Astrocyte of the cerebellum (primary cell): ENCODE measurements around the gene RPSA.
A peak's percentile ranks its signal among the peaks of the same experiment; 100 is the strongest.

Experiments
- DNase-seq: peaks from one replicate; pipeline ENCODE4 v3.0.0-alpha.2; 2011; ENCODE audit warnings: low read depth
- H3K4me3 ChIP-seq: 2 replicates; pipeline ENCODE4 v1.5.1; 2011; ENCODE audit warnings: mild to moderate bottlenecking, low read depth, low read length, moderate library complexity
- in situ Hi-C: cut with HindIII; loops from 2 replicates; pipeline ENCODE4 v1.10.0; 2017; ENCODE audit warnings: low sequenced_read_pairs
- TF ChIP-seq, protein P1 (sequence below): IDR thresholded peaks from 2 replicates; pipeline ENCODE4 v1.5.1; 2012; ENCODE audit warnings: low read length, low read depth, moderate library complexity, mild to moderate bottlenecking; ENCODE audit errors: missing control alignments

RPSA gene

DNA sequence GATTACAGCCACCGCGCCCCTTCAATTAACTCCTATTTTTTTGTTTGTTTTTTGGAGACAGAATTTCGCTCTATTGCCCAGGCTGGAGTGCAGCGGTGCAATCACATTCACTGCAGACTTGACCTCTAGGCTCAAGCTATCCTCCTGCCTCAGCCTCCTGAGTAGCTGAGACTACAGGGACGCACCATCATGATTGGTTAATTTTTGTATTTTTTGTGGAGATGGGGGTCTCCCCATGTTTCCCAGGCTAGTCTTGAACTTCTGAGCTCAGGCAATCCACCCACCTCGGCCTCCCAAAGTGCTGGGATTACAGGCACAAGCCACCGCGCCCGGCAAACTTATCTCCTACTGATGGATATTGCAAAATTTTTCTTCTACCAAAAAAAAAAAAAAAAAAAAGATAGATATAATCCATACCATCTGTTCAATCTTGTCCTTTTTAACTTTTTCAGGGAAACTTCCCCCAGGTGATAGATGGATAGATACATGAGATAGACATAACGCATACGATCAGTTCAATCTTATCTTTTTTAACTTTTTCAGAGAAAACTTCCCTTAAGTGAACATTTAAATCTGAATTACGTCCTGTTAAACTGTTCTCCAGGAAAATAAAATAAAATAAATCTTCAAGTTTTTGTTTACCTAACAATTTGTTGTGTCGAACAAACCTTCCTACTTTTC lies 693 bp upstream of the RPSA start:
- TF ChIP-seq, protein P1, sequence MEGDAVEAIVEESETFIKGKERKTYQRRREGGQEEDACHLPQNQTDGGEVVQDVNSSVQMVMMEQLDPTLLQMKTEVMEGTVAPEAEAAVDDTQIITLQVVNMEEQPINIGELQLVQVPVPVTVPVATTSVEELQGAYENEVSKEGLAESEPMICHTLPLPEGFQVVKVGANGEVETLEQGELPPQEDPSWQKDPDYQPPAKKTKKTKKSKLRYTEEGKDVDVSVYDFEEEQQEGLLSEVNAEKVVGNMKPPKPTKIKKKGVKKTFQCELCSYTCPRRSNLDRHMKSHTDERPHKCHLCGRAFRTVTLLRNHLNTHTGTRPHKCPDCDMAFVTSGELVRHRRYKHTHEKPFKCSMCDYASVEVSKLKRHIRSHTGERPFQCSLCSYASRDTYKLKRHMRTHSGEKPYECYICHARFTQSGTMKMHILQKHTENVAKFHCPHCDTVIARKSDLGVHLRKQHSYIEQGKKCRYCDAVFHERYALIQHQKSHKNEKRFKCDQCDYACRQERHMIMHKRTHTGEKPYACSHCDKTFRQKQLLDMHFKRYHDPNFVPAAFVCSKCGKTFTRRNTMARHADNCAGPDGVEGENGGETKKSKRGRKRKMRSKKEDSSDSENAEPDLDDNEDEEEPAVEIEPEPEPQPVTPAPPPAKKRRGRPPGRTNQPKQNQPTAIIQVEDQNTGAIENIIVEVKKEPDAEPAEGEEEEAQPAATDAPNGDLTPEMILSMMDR, result no peak
- in situ Hi-C loops, result no loop called here
- DNase-seq, result no peak

DNA sequence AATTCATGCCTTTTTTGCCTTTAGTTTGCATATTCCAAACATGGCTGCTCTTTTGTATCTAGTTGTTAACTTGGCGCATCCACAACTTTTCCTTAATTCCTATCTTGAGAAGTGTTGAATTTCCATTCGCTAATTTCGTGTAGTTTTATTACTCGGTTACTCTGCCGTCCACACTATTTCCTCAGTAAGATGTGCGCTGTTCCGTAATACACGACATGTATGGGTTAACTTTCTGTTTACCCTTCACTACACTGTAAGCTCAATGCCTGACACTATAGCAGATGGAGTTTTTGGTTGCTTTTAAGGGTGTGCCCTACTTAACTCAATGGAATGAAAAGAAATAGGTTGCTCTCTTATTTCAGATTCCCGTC lies 724 bp downstream of the RPSA start:
- DNase-seq, result no peak
- TF ChIP-seq, protein P1, result no peak
- H3K4me3 ChIP-seq, result peak overlapping the region; percentile 90
- in situ Hi-C loops, result no loop called here

More for the DNA sequence above, 693 bp upstream of the RPSA start:
- peak overlapping the region; percentile 90 for H3K4me3 ChIP-seq

DNA sequence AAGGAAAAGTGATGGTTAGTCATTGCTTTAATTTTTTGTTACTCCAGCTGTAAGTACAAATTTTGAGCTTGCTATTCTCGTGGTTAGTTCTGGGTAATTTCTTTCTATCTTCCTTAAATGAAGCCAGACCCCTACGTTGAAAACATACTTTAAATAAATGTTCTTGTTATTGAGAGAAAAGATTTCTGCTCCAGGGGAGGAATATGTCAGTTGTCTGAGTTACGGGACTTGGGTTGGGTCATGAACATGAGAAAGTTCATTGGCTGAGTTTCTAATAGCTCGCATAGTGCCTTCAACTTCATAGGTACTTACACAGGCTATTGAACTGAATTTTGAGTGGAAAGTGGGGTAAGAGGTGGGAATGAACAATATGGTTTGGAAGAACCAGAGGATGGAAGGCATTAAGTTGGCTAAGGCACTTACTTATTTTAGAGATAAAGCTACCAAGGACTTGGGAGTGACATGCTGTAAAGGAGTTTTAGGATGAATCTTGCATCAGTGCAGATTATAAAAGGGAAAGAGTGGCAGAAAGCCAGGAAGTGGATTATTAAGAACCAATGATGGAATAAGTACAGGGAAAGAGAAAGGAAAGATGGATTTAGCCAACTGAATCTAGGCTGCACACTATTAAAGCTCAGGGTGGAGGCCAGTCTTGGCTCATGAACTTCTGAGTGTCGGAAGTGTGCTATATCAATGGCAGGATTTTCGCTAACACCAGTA lies 1.4 kb downstream of the RPSA start:
- no peak for DNase-seq
- peak overlapping the region; percentile 90 for H3K4me3 ChIP-seq
- TF ChIP-seq, protein P1, result no peak
- in situ Hi-C loops, result no loop called here

DNA sequence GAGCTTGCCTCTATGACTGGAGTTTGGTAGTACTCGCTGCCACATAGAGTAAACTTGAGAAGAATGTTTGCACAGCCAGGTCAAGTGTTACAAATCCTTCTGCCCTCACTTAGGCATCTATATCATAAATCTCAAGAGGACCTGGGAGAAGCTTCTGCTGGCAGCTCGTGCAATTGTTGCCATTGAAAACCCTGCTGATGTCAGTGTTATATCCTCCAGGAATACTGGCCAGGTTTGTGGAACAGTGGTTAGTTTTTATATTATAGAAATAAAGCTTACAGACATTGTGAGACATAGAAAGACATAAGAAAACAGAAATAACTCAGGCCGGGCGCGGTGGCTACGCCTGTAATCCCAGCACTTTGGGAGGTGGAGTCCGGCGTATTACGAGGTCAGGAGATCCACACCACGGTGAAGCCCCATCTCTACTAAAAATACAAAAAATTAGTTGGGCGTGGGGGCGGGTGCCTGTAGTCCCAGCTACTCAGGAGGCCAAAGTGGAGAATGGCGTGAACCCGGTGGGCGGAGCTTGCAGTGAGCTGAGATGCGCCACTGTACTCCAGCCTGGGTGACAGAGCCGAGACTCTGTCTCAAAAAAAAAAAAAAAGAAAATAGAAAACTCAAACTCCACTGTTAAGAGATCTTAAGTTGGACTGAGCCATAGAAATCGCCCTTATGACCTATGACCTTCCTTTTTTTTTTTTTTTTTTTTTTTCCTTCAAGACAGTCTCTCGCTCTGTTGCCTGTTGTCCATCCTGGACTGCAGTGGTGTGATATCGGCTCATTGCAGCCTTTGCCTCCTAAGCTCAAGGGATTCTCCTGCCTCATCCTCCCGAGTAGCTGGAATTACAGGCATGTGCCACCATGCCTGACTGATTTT lies 2.2 kb downstream of the RPSA start:
- in situ Hi-C loops, result no loop called here
- H3K4me3 ChIP-seq, result peak overlapping the region; percentile 90
- DNase-seq, result no peak
- TF ChIP-seq, protein P1, result no peak

DNA sequence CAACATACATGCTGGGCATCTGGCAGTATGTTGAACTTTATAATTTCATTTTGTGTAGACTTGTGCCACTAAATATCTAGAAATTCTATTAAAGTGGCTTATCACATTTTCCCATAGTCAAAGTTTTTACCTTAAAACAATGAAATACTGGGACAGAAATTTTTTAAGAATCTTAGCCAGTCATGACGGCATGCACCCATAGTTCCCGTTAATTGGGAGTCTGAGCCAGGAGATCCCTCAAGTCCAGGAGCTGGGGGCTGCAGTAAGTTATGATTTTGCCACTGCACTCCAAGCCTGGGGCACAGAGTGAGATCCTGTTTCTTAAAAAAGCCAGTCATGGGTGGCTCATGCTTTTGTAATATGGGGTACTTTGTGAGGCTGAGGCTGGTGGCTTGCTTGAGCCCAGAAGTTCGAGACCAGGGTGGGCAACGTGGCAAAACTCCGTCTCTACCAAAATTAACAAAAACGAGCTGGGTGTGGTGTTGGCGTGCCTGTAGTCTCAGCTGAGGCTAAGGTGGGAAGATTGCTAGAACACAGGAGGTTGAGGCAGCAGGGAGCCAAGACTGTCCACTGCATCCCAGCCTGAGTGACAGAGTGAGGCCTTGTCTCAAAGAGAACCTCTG lies 3.1 kb downstream of the RPSA start:
- H3K4me3 ChIP-seq, result no peak overlapping the region
- DNase-seq, result no peak
- TF ChIP-seq, protein P1, result no peak
- in situ Hi-C loops, result no loop called here

DNA sequence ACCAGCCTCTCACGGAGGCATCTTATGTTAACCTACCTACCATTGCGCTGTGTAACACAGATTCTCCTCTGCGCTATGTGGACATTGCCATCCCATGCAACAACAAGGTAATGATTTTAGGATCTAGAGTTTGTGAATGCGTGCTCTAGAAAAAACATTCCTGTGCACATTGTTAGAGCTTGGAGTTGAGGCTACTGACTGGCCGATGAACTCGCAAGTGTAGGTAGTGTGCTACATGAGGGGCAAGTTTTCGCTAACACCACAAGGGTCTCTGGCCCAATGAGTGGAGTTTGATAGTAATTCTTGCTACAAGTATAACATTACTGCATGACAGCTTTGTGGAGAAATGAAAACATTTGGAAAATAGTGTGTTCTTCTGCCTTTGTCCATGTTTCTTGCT lies 4.4 kb downstream of the RPSA start:
- DNase-seq, result no peak
- H3K4me3 ChIP-seq, result no peak overlapping the region
- in situ Hi-C loops, result no loop called here
- TF ChIP-seq, protein P1, result no peak
